Keratinocyte (primary cell): ENCODE results near the gene CPLANE2. TPM values are rescaled to one million over a fixed set of nuclear protein-coding genes. Genes with fewer than 3 reads are reported as not detected.
A peak's percentile ranks its signal among the peaks of the same experiment; 100 is the strongest.

Experiments
- DNase-seq: peaks from one replicate; pipeline ENCODE4 v3.0.0-alpha.2; 2011; ENCODE audit warnings: low read depth, missing footprints, low spot score
- FAIRE-seq: peaks from 2 replicates; lab custom pipeline; 2011; peaks lifted over from hg19 to GRCh38; lab: Jason Lieb, UNC
- H2AFZ ChIP-seq: 2 replicates; pipeline ENCODE4 v1.6.0; 2012; ENCODE audit warnings: low read length, control low read depth, inconsistent platforms; ENCODE audit not compliant: control insufficient read depth
- H3K27ac ChIP-seq: 2 replicates; pipeline ENCODE4 v1.5.1; 2011; ENCODE audit warnings: low read length; ENCODE audit not compliant: control insufficient read depth, insufficient read depth
- H3K27me3 ChIP-seq: 3 replicates; pipeline ENCODE4 v1.6.0; 2011; ENCODE audit warnings: low read length; ENCODE audit not compliant: control insufficient read depth, insufficient read depth; ENCODE audit errors: extremely low read depth
- H3K36me3 ChIP-seq, 2 experiments: 2 replicates in 1 of 2; 3 replicates in 1 of 2; pipeline ENCODE4 v1.5.1; 2011; ENCODE audit warnings: low read length in 2 of 2, mild to moderate bottlenecking in 1 of 2; ENCODE audit not compliant: control insufficient read depth in 2 of 2, insufficient read depth in 2 of 2; ENCODE audit errors: extremely low read depth in 1 of 2
- H3K4me1 ChIP-seq: 3 replicates; pipeline ENCODE4 v1.5.1; 2011; ENCODE audit warnings: low read length; ENCODE audit not compliant: control insufficient read depth, insufficient read depth; ENCODE audit errors: extremely low read depth
- H3K4me2 ChIP-seq: 3 replicates; pipeline ENCODE4 v1.6.0; 2011; ENCODE audit warnings: low read depth, low read length; ENCODE audit not compliant: control insufficient read depth, insufficient read depth; ENCODE audit errors: extremely low read depth
- H3K4me3 ChIP-seq, 3 experiments: fragments of 200-600 bp in 1 of 3; sonication (generic) in 1 of 3; 2 replicates in 2 of 3; 3 replicates in 1 of 3; pipeline ENCODE4 v1.5.1; 2011 to 2016; ENCODE audit warnings: low read length in 3 of 3, mild to moderate bottlenecking in 3 of 3, control low read depth in 2 of 3, inconsistent platforms in 1 of 3, low read depth in 1 of 3, mixed read lengths in 1 of 3, mixed run types in 1 of 3, moderate library complexity in 1 of 3; ENCODE audit not compliant: control insufficient read depth in 2 of 3, insufficient read depth in 2 of 3; ENCODE audit errors: extremely low read depth in 1 of 3
- H3K79me2 ChIP-seq: 2 replicates; pipeline ENCODE4 v1.6.0; 2012; ENCODE audit warnings: low read length; ENCODE audit not compliant: control insufficient read depth, insufficient read depth
- H3K9ac ChIP-seq: 3 replicates; pipeline ENCODE4 v1.6.0; 2011; ENCODE audit warnings: low read length; ENCODE audit not compliant: control insufficient read depth, insufficient read depth; ENCODE audit errors: extremely low read depth
- H3K9me1 ChIP-seq: 3 replicates; pipeline ENCODE4 v1.6.0; 2011; ENCODE audit warnings: low read length; ENCODE audit not compliant: control insufficient read depth, insufficient read depth; ENCODE audit errors: extremely low read depth
- H3K9me3 ChIP-seq: 2 replicates; pipeline ENCODE4 v1.5.1; 2012; ENCODE audit warnings: low read depth, low read length; ENCODE audit not compliant: control insufficient read depth
- H4K20me1 ChIP-seq: 3 replicates; pipeline ENCODE4 v1.6.0; 2011; ENCODE audit warnings: low read length; ENCODE audit not compliant: control insufficient read depth, insufficient read depth; ENCODE audit errors: extremely low read depth
- CTCF ChIP-seq, 3 experiments: IDR thresholded peaks in 1 of 3; conservative IDR thresholded peaks in 1 of 3; optimal IDR thresholded peaks in 1 of 3; 2 replicates in 2 of 3; 3 replicates in 1 of 3; pipeline versions ENCODE3 to v1.5.1; 2011; ENCODE audit warnings: low read length in 3 of 3, mild to moderate bottlenecking in 3 of 3, moderate library complexity in 2 of 3, control low read depth in 1 of 3, inconsistent platforms in 1 of 3; ENCODE audit not compliant: insufficient read depth in 2 of 3; ENCODE audit errors: extremely low read depth in 1 of 3
- EZH2 ChIP-seq: IDR thresholded peaks from one replicate; pipeline ENCODE4 v1.6.1; 2012; ENCODE audit warnings: inconsistent platforms, mild to moderate bottlenecking, low read length, moderate library complexity
- dilution Hi-C: fragments of 300-500 bp; cut with MboI; formaldehyde crosslinking; loops from one replicate; pipeline ENCODE4 v1.7.0; 2020; ENCODE audit warnings: low sequenced_read_pairs; ENCODE audit not compliant: extremely low pct_ligation_motif_present
- polyA plus RNA-seq, 5 experiments: library from polyadenylated mRNA; depleted of rRNA in 3 of 5; stranded (reverse) in 3 of 5; stranded (forward) in 1 of 5; unstranded in 1 of 5; fragments of >200 nt; gene quantifications; 1 replicate in 1 of 5; 2 replicates in 3 of 5; 3 replicates in 1 of 5; pipeline versions ENCODE4 v1.2.1 to v1.2.3, GENCODE V29; 2011 to 2012; ENCODE audit warnings: missing spikeins in 2 of 5, low read depth in 1 of 5, low replicate concordance in 1 of 5

The CPLANE2 gene
- polyA plus RNA-seq, 1 donor (not counting 4 experiments of a cell fraction or from before 2014, with no cell fraction given): 2.5 TPM

GRCh38 chr1:16256478-16256877 lies 19.5 kb upstream of the CPLANE2 start:
- Histone ChIP-seq H3K4me3 (no peak overlapping the region), H3K27ac (no peak overlapping the region), H3K9ac (no peak overlapping the region), H4K20me1 (no peaks in the 10 kb centered on the region), H2AFZ (no peak overlapping the region), H3K36me3 (peaks cover 5 to 6% of the 10 kb centered on the region in 2 experiments), H3K27me3 (no peaks in the 10 kb centered on the region), H3K9me1 (no peaks in the 10 kb centered on the region), H3K4me1 (peaks cover 10% of the 10 kb centered on the region), H3K9me3 (no peaks in the 10 kb centered on the region), H3K4me2 (no peak overlapping the region), H3K79me2 (no peaks in the 10 kb centered on the region)
- dilution Hi-C loops: no loop called here
- DNase-seq: no peak
- no peak for FAIRE-seq
- TF ChIP-seq CTCF (optimal IDR thresholded peaks at IDR 0.05 in 1 of 3, IDR thresholded peaks at IDR 0.05 in 1 of 3, conservative IDR thresholded peaks at IDR 0.05 in 1 of 3; ENCODE audit: extremely low read depth in 1 of 3, insufficient read depth in 2 of 3, low read length in 3 of 3) (no peak), EZH2 (no peak)

- peak; percentile 29 for FAIRE-seq
- Histone ChIP-seq H3K9ac (no peak overlapping the region), H3K4me3 (no peak overlapping the region), H3K36me3 (peaks cover 13 to 16% of the 10 kb centered on the region in 2 experiments), H3K4me2 (no peak overlapping the region), H3K9me3 (no peaks in the 10 kb centered on the region), H3K27me3 (no peaks in the 10 kb centered on the region), H3K4me1 (no peaks in the 10 kb centered on the region), H3K9me1 (no peaks in the 10 kb centered on the region), H2AFZ (no peak overlapping the region), H3K79me2 (no peaks in the 10 kb centered on the region), H4K20me1 (no peaks in the 10 kb centered on the region), H3K27ac (no peak overlapping the region)
- dilution Hi-C loops: no loop called here
- DNase-seq: no peak
- TF ChIP-seq EZH2: no peak
- TF ChIP-seq CTCF (optimal IDR thresholded peaks at IDR 0.05 in 1 of 3, IDR thresholded peaks at IDR 0.05 in 1 of 3, conservative IDR thresholded peaks at IDR 0.05 in 1 of 3; ENCODE audit: extremely low read depth in 1 of 3, insufficient read depth in 2 of 3, low read length in 3 of 3): no peak
Observed at GRCh38 chr1:16254263-16254928, 17.4 kb upstream of the CPLANE2 start.
